ENCODE measurements around the gene RNPEPL1.
A peak's percentile ranks its signal among the peaks of the same experiment; 100 is the strongest.

GRCh38 chr2:240604291-240604938, 36.1 kb downstream of the RNPEPL1 start:
- TF ChIP-seq CTCF (IDR thresholded peaks at IDR 0.05) (peak; percentile 26; the same call in 2 of the 3 replicates), HDAC2 (IDR thresholded peaks at IDR 0.05) (no peak), POLR2A (IDR thresholded peaks at IDR 0.05; ENCODE audit: low read length) (no peak)

All from A549 (cell line).